Ectodermal cell (in vitro differentiated cells): ENCODE results near the gene RAB8B.

Experiments used
- H3K27ac ChIP-seq: 2 replicates; pipeline ENCODE4 v1.7.0; 2013; ENCODE audit warnings: mild to moderate bottlenecking, low read depth, low read length; ENCODE audit not compliant: insufficient read depth, poor library complexity, severe bottlenecking
- H3K27me3 ChIP-seq: 2 replicates; pipeline ENCODE4 v1.7.0; 2013; ENCODE audit warnings: mild to moderate bottlenecking, low read length; ENCODE audit not compliant: insufficient read depth, control insufficient read depth, poor library complexity, severe bottlenecking
- H3K36me3 ChIP-seq: one replicate; pipeline ENCODE4 v1.7.0; 2013; ENCODE audit warnings: low read length; ENCODE audit not compliant: control insufficient read depth, insufficient read depth
- H3K4me1 ChIP-seq: one replicate; pipeline ENCODE4 v1.7.0; 2013; ENCODE audit warnings: low read length; ENCODE audit not compliant: control insufficient read depth, insufficient read depth
- H3K4me3 ChIP-seq: 2 replicates; pipeline ENCODE4 v1.7.0; 2013; ENCODE audit warnings: low read depth, low read length, control low read depth; ENCODE audit not compliant: insufficient read depth
- H3K9me3 ChIP-seq: 2 replicates; pipeline ENCODE4 v1.7.0; 2013; ENCODE audit warnings: mild to moderate bottlenecking, low read length, moderate library complexity; ENCODE audit not compliant: control insufficient read depth
- WGBS, 2 experiments: methylation state at CpG; one replicate each; pipeline ENCODE4 v1.1.7; 2013; ENCODE audit warnings: missing lambda C conversion rate in 2 of 2; 5-methylcytosine and 5-hydroxymethylcytosine counted together

The RAB8B gene

DNA sequence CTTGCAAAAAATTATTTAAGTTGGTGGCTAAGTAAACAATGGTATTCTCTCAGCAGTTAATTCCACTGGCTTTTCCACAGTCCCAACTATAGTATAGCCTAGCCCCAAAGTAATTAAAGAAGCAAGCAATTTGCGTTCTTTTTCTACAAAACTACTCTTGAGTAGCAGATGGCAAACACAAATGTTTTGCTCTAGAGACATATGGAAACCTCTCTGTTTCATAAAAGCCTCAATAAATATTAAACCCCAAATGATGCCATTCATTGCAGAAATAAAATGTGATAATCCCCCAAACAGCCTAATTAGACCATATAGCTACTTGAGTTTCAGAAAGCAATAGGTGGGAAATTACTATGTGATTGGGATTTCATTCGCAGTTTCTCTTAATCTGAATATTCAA is 8.7 kb upstream of the RAB8B start:
- no peaks in the 10 kb centered on the region for H3K27me3 ChIP-seq
- WGBS, 2 experiments: 85 to 91% methylated on average over 1 to 2 of the region's 2 CpGs
- no peaks in the 10 kb centered on the region for H3K36me3 ChIP-seq

DNA sequence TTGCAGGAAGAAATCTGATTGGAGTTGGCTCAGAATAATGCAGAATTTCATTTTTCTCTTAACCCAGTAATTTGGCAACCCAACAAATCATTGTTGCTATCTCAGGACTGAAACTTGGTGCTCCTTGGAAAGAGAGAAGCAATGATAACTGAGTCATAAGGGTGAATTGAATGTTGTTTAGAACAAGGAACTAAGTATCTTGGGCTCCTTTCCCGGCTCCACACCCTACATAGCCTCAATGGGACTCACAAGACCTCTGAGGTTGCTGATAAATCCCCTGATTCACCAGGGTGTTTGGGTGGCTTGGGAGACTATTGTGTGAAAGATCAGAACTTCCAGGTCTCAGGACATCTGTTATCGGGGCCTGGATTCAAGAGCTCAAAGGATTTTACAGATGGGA is 7.8 kb upstream of the RAB8B start:
- H3K9me3 ChIP-seq: no peaks in the 10 kb centered on the region
- no peaks in the 10 kb centered on the region for H3K27me3 ChIP-seq
- H3K27ac ChIP-seq: no peak overlapping the region
- no peak overlapping the region for H3K4me3 ChIP-seq
- WGBS, 2 experiments: 83 to 96% methylated on average over 1 to 2 of the region's 2 CpGs
- H3K36me3 ChIP-seq: no peaks in the 10 kb centered on the region
- peaks cover 3% of the 10 kb centered on the region for H3K4me1 ChIP-seq

More for the DNA sequence above, 8.7 kb upstream of the RAB8B start:
- H3K9me3 ChIP-seq: no peaks in the 10 kb centered on the region
- H3K27ac ChIP-seq: no peak overlapping the region
- peaks cover 3% of the 10 kb centered on the region for H3K4me1 ChIP-seq
- H3K4me3 ChIP-seq: no peak overlapping the region

DNA sequence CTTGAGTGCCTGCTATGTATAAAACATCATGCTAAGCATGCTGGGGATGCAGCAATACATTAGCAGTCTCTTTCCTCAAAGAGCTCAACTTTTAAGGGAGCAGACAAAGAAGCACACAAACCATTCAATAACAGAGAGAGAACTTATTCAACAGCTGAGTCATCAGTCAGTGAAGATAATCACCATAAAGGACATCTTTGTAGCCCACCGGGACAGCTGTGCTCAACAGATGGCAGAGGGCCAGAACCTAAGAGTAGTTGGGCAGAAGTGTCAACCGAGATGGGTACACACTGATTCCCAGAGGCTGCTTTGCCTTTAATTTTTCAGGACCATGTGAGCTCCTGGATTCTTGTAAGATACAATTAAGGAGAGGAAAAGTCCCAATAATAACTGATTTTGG is 4.2 kb upstream of the RAB8B start:
- no peak overlapping the region for H3K4me3 ChIP-seq
- WGBS, 2 experiments: 88 to 89% methylated on average over 2 of the region's 2 CpGs
- H3K4me1 ChIP-seq: peaks cover 13% of the 10 kb centered on the region
- no peaks in the 10 kb centered on the region for H3K9me3 ChIP-seq
- H3K36me3 ChIP-seq: no peaks in the 10 kb centered on the region
- H3K27me3 ChIP-seq: no peaks in the 10 kb centered on the region
- no peak overlapping the region for H3K27ac ChIP-seq

DNA sequence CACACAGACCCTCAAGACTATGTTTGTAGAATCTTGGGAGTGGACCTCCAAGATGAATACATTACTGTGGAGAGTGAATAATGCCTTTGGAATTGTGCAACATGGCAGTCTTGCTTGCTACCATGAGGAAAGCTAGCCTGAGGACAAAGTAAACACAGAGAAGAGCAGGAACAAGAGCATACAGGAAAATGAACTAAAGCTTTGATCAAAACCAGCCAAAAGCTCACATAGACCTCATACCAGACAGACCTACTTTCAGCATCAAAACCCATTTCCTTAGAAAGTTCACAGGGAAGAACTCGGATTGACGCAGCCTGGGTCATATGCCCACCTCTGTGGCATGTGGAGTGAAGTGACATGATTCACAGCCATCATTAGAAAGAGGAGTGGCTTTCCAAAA is 3.3 kb upstream of the RAB8B start:
- Histone ChIP-seq H3K27me3 (no peaks in the 10 kb centered on the region), H3K4me1 (peaks cover 19% of the 10 kb centered on the region), H3K9me3 (no peaks in the 10 kb centered on the region), H3K27ac (no peak overlapping the region), H3K4me3 (no peak overlapping the region), H3K36me3 (no peaks in the 10 kb centered on the region)
- 97 to 98% methylated on average over 2 of the region's 2 CpGs for WGBS, 2 experiments

DNA sequence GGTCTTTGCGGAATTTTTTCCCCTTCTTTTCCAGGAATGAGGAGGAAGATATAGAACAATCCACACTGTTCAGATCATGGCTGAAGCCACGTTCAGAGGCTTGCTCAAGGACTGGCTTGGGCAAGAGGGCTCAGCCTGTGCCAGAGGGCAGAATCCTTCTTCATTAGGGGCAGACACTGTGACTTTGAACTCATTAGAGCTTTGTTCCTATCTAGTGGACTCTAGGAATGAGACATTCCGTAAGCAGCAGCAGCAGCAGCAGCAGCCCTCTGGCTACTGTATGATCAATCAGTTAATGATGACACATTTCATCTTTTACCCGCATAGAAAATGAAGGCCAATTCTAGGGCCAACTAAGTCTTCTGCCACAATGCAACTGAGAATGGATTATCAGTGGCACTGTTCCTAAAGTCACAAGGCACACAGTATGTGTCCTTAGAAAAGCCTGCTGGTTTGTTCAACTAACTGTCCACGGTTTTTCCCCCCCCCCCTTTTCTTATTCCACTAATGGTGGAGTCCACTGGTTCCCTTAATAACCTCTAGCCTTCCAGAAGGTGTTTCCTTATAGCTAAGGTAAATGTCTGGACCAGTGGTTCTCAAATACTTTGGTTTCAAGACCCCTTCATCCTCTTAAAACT is 1.7 kb upstream of the RAB8B start:
- Histone ChIP-seq H3K9me3 (no peaks in the 10 kb centered on the region), H3K27me3 (no peaks in the 10 kb centered on the region), H3K27ac (no peak overlapping the region), H3K36me3 (no peaks in the 10 kb centered on the region), H3K4me3 (no peak overlapping the region), H3K4me1 (peaks cover 19% of the 10 kb centered on the region)
- 86 to 92% methylated on average over 5 of the region's 5 CpGs for WGBS, 2 experiments

DNA sequence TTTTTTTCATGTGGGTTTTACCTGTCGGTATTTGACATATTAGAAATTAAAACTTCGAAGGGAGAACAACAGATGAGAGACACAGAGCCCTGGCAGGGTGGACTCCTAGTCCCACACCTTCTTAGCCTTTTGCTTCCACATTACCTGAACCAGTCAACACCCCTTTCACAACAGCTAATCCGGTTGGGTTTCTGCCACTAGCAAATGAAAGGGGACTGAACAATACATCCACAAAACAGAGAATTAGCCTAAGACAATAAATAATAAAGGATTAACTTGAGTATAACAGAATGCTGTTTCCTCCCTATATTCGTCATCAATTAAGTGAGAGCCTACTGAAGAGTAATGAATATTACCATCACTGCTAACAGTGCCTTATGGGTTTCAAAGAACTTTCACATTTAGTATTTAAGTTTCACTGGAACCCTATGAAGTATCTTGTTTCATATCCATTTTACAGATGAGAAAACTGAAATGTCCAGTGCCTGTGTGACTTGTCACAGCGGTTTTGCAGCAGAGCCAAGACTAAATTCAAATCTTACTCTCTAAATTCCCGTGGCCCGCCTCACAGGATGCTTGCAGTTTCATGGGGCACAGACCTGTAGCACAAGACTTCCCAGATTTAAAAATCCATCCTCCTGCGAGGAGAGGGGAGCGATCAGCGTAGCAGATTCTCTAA is 1.0 kb upstream of the RAB8B start:
- 49 to 57% methylated on average over 8 to 10 of the region's 10 CpGs for WGBS, 2 experiments
- Histone ChIP-seq H3K4me3 (peak overlapping the region; percentile 92), H3K9me3 (no peaks in the 10 kb centered on the region), H3K27ac (peak overlapping the region; percentile 77), H3K27me3 (no peaks in the 10 kb centered on the region), H3K36me3 (no peaks in the 10 kb centered on the region), H3K4me1 (peaks cover 17% of the 10 kb centered on the region)

DNA sequence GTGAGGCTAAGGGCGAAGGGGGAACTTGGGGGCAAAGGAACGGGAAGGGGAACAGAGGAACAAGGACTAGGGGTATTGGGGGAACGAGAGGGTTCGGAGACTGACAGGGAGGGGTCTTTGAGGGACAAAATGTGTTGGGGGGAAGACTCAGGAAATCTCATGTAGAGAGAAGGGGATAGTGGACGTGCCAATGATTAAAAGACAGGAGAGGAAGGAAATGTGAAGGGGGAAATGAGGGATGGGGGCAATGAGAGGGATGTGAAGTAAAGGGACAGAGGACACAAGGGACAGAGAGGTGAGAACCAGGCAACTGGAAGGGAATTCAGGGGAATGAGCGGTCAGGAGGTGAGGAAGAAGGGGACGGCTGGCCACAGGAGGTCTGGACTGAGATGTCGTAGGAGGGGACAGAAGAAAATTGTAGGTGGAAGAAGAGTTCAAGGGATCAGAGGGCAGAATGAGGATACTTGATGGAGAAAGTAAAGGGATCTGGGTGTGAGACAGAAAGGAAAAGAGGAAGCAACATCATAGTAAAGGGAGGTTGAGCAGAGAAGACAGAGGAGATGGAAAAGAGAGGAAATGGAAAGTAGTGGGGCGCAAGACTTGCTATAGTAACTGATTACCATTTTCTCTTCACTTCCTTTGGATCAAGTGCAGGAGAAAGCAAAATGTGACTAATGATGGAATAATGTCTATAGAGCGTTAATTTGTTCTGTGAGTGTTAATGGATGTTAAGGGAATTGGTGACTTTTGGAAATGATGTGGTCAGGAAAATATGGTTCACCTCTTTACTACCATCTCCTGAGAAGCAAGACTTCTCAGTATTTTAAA is 749 bp downstream of the RAB8B start:
- Histone ChIP-seq H3K27me3 (no peaks in the 10 kb centered on the region), H3K27ac (no peak overlapping the region), H3K4me3 (peak overlapping the region; percentile 92), H3K4me1 (peaks cover 17% of the 10 kb centered on the region), H3K9me3 (no peaks in the 10 kb centered on the region), H3K36me3 (no peaks in the 10 kb centered on the region)
- WGBS, 2 experiments: 7 to 12% methylated on average over 10 of the region's 10 CpGs

DNA sequence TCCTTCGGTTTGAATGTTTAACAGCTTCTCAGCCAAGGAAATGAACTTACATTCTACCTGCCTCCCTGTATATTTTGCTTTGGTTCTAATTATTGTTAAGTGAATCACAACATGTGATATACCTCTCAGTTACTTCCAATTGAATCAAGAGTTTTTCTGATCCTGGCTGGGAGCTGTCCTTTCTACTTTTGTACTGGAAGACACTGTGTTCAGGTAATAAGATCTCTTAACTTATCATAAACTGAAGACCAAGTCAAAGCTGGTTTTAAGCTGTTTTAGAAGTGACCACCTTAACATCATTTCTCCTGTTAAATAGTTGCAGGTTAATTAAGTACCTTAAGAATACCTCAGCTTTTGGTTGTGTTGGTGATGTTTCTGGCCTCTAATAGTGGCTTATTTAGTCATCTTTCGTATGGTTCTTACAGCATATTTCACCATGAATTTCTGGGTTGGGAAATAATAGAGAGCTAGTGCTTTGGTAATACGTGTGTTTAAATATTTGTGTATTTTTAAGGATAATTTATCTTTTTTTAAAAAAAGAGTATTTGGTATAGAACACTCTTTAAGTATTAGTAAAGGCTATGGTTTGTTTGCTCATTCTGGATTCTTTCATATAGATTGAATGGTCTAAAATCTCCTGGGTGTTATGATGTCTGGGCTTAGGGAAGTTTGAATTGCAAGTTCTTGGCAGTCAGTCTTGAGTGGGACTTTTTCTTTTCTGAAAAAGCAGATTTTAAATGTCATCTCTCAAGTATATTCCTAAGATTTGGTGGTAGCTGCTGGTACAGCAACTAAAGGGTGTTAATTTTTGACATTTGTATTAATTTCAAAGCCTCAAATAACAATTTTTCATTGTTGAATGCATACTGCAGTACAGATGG is 1.6 kb downstream of the RAB8B start:
- no peak overlapping the region for H3K27ac ChIP-seq
- peaks cover 17% of the 10 kb centered on the region for H3K4me1 ChIP-seq
- H3K9me3 ChIP-seq: no peaks in the 10 kb centered on the region
- 81 to 89% methylated on average over 3 of the region's 3 CpGs for WGBS, 2 experiments
- H3K36me3 ChIP-seq: no peaks in the 10 kb centered on the region
- H3K27me3 ChIP-seq: no peaks in the 10 kb centered on the region
- H3K4me3 ChIP-seq: peak overlapping the region; percentile 92

DNA sequence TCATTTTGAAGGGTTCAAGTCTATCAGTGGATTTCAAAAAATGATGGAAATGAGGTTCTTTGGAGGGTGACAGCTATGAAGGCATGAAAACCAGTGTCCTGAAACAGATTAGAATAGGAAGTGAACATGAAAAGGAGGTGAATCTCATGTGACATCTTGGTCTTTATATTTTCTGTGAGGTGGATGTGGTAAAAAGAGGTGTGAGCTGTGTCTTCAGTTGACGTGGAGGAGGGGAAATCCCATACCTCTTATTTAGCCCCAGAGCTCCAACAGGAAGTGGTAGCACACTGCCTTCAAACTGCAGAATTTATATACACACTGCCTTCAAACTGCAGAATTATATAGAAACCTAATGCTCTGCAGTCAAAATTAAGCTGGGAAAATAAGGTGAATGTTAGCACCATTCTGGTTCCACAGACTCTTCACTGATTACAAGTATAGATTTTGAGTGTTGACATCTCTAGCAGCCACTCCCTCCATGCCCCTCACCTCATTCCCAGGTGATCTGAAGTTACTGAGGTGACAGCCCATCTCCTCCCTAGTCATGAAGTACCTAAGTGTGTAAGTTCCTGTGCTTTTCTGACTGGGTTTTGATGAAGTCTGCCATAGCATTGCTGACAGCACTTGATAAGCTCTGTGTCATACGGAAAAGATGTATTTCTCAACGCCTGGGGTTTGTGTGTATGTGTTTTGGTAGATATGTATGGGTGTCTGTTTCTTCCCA is 2.7 kb downstream of the RAB8B start:
- Histone ChIP-seq H3K4me3 (no peak overlapping the region), H3K9me3 (no peaks in the 10 kb centered on the region), H3K36me3 (no peaks in the 10 kb centered on the region), H3K27ac (no peak overlapping the region), H3K27me3 (no peaks in the 10 kb centered on the region), H3K4me1 (peaks cover 21% of the 10 kb centered on the region)
- 90 to 98% methylated on average over 2 to 3 of the region's 3 CpGs for WGBS, 2 experiments
